HG02884 (cell line): Measurements from ENCODE around the gene TMEM232.

Experiments used
- ATAC-seq: cut with Tn5 transposase; IDR thresholded peaks from one replicate; pipeline ENCODE4 v1.9.1; 2021; ENCODE audit warnings: mild to moderate bottlenecking, moderate library complexity; ENCODE audit not compliant: unreplicated experiment

Gene TMEM232

GRCh38 chr5:110439296-110439695 is 287.2 kb downstream of the TMEM232 start:
- ATAC-seq: no peak

DNA sequence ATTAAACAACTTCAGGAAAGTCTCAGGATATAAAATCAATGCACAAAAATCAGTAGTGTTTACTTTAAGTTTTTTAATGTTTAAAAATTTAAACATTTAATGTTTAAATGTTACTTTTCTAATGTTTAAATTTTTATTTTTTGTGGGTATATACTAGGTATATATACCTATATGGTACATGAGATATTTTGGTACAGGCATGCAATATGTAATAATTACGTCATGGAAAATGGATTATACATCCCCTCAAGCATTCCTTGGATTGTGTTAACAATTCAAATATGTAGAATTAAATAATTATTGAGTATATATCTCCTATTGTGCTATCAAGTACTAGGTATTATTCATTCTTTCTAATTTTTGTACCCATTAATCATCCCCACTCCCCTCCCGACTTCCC is 291.3 kb downstream of the TMEM232 start:
- no peak for ATAC-seq

- no peak for ATAC-seq
Observed at GRCh38 chr5:110431603-110432002, 294.9 kb downstream of the TMEM232 start.

DNA sequence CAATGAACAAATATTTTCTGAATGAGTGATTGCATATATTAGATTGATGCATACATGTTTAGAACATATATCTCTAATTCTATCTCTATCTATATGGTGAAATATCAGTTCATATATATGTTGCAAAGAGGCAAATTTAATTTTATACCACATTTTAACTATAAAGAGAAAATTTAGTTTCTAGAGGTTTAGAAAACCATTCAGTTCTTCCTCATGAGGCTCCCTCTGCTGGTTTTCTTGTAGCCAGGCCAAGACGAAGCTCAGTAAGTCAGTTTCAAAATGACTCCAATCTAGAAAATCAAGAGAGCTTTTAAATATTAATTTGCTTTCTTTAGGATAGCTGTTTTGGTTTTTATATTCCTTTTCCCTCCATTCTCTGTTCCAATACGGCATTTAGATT is 312.1 kb downstream of the TMEM232 start:
- no peak for ATAC-seq

DNA sequence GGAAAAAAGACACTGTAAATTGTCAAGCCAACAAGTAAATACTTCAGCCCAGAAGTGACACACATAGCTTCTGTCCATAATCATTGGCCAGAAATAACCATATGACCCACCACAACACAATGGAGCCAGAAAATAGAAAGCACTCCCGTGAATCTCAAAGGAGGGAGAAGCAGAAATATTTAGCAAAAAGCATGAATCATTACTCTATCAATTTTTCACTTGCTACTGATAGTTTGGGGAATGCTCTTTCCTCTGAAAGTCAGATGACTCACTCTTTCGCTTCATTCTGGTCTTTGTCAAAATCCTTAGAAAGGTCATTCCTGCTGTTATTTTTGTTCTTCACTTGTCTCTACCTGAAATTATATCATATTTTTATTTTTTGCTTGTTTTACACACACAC is 312.6 kb downstream of the TMEM232 start:
- no peak for ATAC-seq

DNA sequence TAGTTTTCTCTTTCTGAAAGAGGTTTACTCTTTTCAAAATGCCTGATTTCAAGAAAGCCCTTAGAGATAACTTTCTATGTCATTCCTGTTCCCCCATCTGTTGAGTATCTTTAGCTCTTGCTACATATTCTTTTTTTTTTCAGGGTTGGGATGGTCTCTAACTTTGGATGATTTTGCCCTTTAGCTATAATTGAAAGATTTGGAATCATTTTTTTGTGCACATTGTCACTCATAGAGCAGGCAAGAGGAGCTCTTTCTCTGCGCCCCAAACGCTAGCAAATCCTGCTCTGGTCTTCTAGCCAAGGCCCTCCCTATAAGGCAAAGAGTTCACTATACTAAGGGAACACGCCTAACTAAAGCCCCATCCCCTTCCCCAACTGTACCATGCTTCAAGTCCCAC is 316.9 kb downstream of the TMEM232 start:
- ATAC-seq: no peak

DNA sequence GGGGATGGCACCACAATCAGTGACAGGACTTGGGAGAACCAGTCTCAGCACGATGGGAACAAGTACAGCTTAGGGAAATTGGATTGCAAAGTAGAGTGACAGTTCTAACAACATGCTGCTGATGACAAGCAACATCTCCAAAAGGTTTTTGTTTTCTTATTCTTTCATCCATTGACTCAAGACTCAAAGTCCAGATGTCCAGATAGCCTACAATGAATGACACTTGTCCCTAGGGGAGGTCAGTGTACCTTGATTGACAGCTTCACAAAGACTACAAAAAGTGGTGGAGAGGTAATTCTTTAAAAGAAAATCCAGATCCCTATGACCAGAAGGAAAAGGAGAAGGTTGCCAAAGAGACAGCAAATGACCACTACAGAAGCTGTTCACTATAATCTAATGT is 323.9 kb downstream of the TMEM232 start:
- ATAC-seq: no peak

DNA sequence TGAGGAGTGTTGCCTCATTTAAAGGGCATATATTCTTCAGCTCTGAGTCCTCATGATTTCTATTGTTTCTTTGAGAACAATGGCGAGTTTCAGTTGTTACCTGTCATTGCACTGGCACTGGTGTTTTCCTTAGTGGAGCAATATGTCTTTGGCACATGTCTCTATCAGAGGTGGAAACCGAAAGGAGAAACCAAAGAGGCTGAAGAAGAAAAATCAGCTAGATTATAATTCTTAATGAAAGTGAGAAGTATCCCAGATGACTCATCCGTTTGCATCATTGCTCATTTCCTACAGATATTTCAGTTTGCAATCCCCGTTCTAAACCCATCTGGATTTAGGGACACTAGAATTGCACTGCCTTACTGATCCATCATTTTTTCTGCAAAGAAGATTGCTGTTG is 324.6 kb downstream of the TMEM232 start:
- no peak for ATAC-seq

GRCh38 chr5:110398951-110399350 is 327.5 kb downstream of the TMEM232 start:
- no peak for ATAC-seq

GRCh38 chr5:110397281-110397680 is 329.2 kb downstream of the TMEM232 start:
- no peak for ATAC-seq

DNA sequence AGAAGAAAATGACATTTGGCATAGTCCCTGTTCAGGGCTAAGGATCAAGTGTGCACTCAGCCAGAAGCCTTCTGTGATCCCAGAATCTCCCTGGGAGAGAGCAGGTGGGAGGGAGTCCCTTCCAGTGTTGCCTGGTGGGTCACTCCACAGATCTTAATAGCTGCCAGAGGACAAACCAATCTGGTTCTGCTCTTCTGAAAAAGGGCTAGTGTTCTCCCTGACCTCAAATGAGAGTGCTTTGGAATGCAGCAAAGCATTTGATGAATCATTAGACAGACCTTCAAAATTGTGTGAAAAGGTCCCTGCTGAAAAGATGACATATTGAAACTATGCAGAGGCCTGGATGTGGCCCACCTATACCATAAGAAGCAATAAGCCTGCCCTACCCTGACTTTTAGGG is 339.7 kb downstream of the TMEM232 start:
- ATAC-seq: no peak

- ATAC-seq: no peak
Observed at GRCh38 chr5:110383231-110383630, 343.2 kb downstream of the TMEM232 start.

- ATAC-seq: no peak
Observed at GRCh38 chr5:110377943-110378342, 348.5 kb downstream of the TMEM232 start.

- no peak for ATAC-seq
Observed at GRCh38 chr5:110377361-110377760, 349.1 kb downstream of the TMEM232 start.

DNA sequence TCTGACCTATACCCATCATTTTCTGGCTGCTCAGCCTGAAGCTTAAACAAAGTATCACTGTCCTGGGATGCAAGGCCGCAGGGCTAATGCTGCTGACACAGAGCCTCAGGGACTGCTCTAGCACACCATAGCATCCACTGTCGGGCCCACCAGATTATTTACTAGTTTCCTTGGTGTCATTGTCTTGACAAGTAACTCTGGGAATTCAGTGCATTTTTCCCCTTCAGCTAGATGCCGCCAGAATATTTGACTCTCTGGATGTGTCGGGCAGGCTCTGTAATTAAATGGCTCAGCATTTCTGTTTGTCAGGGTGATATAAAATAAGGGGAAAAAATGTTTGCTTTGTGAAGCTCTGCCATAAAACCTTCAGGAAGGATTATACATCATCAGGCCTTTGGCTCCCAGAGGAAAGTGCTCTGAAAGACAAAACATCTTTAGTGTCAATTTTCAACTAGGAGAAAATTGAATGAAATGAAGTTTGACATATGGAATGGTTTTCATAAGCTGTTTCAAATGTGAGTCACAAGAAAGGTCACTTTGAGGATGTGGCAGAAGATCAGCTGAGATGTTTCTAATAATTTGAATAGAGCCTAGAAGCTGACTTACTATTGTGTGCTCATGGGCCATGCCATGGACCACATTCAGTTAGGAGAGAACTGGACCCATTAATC is 350.1 kb downstream of the TMEM232 start:
- ATAC-seq: no peak

- peak; percentile 81 for ATAC-seq
Observed at GRCh38 chr5:110371725-110372041, 354.8 kb downstream of the TMEM232 start.

DNA sequence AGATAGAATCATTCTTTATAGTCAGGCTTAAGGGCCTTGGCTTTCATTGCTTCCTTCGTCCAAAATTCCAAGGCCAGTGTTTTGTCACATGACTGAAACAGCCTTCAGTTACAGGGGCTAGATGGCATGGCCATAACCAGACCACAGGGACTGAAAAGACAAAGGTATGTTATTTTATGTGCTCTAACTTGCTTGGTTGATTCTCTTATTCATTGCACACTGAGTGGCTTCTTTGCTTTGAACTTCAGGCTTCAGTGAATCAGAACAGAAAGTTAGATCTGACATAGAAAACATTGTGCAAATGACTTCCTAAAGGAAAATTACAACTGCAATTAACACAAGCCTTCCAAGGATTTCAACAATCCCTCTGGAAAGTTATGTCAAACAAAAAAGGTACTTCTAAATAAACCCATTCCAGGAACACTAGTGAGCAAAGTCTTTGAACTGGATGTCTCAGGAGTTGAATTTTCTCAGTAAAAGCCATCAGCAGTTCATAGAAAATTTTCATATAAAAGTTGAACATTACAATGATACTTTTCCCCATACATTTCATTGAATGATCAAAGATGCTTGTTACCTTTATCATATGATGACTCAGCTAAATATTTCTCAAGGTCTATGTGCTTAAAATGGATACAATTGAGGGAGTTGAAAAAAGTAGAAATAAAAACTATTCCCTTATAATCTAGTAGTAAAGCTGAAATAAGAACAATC is 355.3 kb downstream of the TMEM232 start:
- no peak for ATAC-seq
